Measurements from ENCODE around the gene EIF3F. TPM values are rescaled to one million over a fixed set of nuclear protein-coding genes. Genes with fewer than 3 reads are reported as not detected.

Gene EIF3F
- total RNA-seq, 4 donors from 2014 or later, result 140 to 157 (median 154) TPM

- ATAC-seq (ENCODE audit: low FRiP score) (no peak), DNase-seq (ENCODE audit: low spot score) (no peak)
- TF ChIP-seq CTCF (IDR thresholded peaks at IDR 0.05), result no peak
Measured at GRCh38 chr11:8013833-8014232, 26.7 kb downstream of the EIF3F start.

- DNase-seq (ENCODE audit: low spot score) (no peak), ATAC-seq (ENCODE audit: low FRiP score) (no peak)
- TF ChIP-seq CTCF (IDR thresholded peaks at IDR 0.05), result no peak
Measured at GRCh38 chr11:8015753-8016239, 28.7 kb downstream of the EIF3F start.

- no peak for DNase-seq (ENCODE audit: low spot score)
- TF ChIP-seq CTCF (IDR thresholded peaks at IDR 0.05), result no peak
- no peak for ATAC-seq (ENCODE audit: low FRiP score)
Measured at GRCh38 chr11:8016440-8016839, 29.3 kb downstream of the EIF3F start.

DNA sequence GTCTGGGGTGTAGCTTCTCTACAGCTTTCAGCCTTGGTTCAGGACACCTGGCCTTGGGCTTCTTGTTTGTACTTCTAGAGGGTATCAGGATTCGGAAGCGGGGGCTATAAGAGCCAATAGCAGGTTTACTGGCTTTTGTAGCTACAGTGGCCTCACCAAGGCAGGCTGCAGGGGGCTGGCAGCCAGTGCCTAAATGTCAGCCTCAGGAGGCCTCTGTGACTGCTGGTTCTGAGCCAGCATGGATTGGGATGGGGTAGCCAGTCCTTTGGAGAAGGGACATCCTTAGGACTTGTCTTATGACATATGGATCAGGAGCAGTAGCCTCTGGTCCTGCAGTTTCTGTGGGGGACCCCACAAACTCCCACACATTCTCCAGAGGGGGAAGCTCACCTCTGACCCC, 29.9 kb downstream of the EIF3F start:
- no peak for DNase-seq (ENCODE audit: low spot score)
- no peak for TF ChIP-seq CTCF (IDR thresholded peaks at IDR 0.05)
- ATAC-seq (ENCODE audit: low FRiP score), result no peak

GRCh38 chr11:8017894-8018483, 30.9 kb downstream of the EIF3F start:
- no peak for DNase-seq (ENCODE audit: low spot score)
- no peak for ATAC-seq (ENCODE audit: low FRiP score)
- no peak for TF ChIP-seq CTCF (IDR thresholded peaks at IDR 0.05)

DNA sequence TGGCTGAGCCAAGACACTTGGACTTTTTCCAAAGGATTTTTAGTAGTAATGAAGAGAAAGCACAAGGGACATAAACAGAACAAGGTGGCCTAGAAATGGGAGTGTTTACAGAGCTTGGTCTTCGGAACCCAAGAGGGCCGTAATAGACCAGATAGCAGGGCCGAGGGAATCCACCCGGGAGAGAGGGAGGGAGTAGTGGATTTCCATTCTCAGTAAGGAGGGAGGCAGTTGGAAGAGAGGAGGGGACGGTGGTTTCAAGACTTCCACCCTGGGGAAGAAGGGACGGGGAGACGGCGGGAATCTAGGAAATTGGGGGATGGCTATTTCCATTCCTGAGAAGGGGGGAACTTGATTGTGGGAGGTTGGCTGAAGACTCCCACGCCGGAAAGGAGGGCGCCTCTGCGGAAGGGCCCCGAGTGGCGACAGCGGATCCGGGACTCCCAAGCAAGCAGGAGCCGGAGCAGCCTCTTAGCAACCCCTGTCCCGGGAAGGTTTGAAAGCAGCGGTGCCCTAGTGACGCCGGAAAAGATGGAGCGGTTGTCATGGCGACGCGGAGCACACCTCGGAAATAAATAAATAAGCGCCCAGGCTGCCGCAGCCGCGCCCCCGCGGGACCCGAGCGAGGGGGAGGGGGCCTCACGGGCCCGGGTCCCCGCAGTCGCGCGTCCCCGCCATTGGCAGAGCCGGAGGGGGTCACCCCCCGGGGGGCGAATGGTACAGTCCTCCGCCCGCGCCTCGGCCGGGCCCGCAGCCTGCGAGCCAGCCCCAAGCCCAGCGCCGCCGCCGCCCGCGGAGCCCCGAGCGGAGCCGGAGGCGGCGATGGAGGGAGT, 31.6 kb downstream of the EIF3F start:
- ATAC-seq (ENCODE audit: low FRiP score), result peak; percentile 46
- TF ChIP-seq CTCF (IDR thresholded peaks at IDR 0.05), result no peak
- peak; percentile 54 for DNase-seq (ENCODE audit: low spot score)

Data from omental fat pad (tissue), 4 donors.